ENCODE measurements around the gene SWI5.

DNA sequence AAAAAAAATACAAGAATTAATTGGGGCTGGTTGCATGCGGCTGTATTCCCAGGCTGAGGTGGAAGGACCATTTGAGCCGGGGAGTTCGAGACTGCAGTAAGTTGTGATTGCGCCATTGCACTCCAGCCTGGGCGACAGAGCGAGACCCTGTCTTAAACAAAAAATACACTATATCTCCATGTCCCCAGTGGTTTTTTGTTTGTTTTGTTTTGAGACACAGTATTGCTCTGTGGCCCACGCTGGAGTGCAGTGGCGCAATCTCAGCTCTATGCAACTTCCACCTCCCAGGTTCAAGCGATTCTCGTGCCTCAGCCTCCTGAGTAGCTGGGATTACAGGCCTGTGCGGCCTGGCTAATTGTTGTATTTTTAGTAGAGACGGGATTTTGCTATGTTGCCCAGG is 47.7 kb downstream of the SWI5 start:
- TF ChIP-seq CTCF (IDR thresholded peaks at IDR 0.05) (no peak), POLR2A (IDR thresholded peaks at IDR 0.05) (no peak)
